H9 (cell line): Measurements from ENCODE around the gene MUCL3. TPM values are rescaled to one million over a fixed set of nuclear protein-coding genes. Genes with fewer than 3 reads are reported as not detected.

Experiments
- DNase-seq: peaks from one replicate; pipeline ENCODE4 v3.0.0-alpha.2; 2017
- H2AFZ ChIP-seq: one replicate; pipeline ENCODE4 v1.6.1; 2013; ENCODE audit warnings: mild to moderate bottlenecking, low read length, control low read depth, moderate library complexity
- H2AK5ac ChIP-seq: 2 replicates; pipeline ENCODE4 v1.6.1; 2013; ENCODE audit warnings: low read length, control low read depth, mixed read lengths; ENCODE audit not compliant: insufficient read length
- H2BK120ac ChIP-seq: one replicate; pipeline ENCODE4 v1.6.1; 2013; ENCODE audit warnings: low read depth, mild to moderate bottlenecking, low read length, control low read depth, inconsistent platforms; ENCODE audit not compliant: poor library complexity, severe bottlenecking
- H2BK12ac ChIP-seq: 2 replicates; pipeline ENCODE4 v1.6.1; 2013; ENCODE audit warnings: low read length, control low read depth, mixed read lengths, low read depth; ENCODE audit not compliant: insufficient read length
- H2BK15ac ChIP-seq: 2 replicates; pipeline ENCODE4 v1.6.1; 2013; ENCODE audit warnings: low read depth, low read length, control low read depth
- H2BK20ac ChIP-seq: one replicate; pipeline ENCODE4 v1.6.1; 2013; ENCODE audit warnings: low read depth, mild to moderate bottlenecking, low read length, control low read depth, inconsistent platforms; ENCODE audit not compliant: poor library complexity, severe bottlenecking
- H2BK5ac ChIP-seq: 2 replicates; pipeline ENCODE4 v1.6.1; 2013; ENCODE audit warnings: low read length, control low read depth, mixed read lengths; ENCODE audit not compliant: insufficient read length
- H3K14ac ChIP-seq: 2 replicates; pipeline ENCODE4 v1.6.1; 2013; ENCODE audit warnings: low read length, control low read depth; ENCODE audit not compliant: insufficient read depth
- H3K18ac ChIP-seq: 2 replicates; pipeline ENCODE4 v1.6.1; 2013; ENCODE audit warnings: low read depth, mild to moderate bottlenecking, mixed read lengths, low read length, control low read depth; ENCODE audit not compliant: insufficient read length
- H3K23ac ChIP-seq: 2 replicates; pipeline ENCODE4 v1.6.1; 2013; ENCODE audit warnings: low read length, control low read depth, mixed read lengths, low read depth; ENCODE audit not compliant: insufficient read length
- H3K23me2 ChIP-seq: 2 replicates; pipeline ENCODE4 v1.6.1; 2013; ENCODE audit warnings: low read depth, mild to moderate bottlenecking, mixed read lengths, low read length, control low read depth; ENCODE audit not compliant: insufficient read length, poor library complexity, severe bottlenecking
- H3K27ac ChIP-seq: 2 replicates; pipeline ENCODE4 v1.5.1; 2013; ENCODE audit warnings: low read length, control low read depth, mixed read lengths, low read depth; ENCODE audit not compliant: insufficient read length
- H3K27me3 ChIP-seq: 2 replicates; pipeline ENCODE4 v1.6.1; 2013; ENCODE audit warnings: low read length, control low read depth, inconsistent platforms; ENCODE audit not compliant: insufficient read depth
- H3K4ac ChIP-seq: 2 replicates; pipeline ENCODE4 v1.6.1; 2013; ENCODE audit warnings: low read depth, mild to moderate bottlenecking, control low read depth, inconsistent platforms, low read length, moderate library complexity
- H3K4me1 ChIP-seq: 2 replicates; pipeline ENCODE4 v1.6.1; 2013; ENCODE audit warnings: low read length, control low read depth, inconsistent platforms; ENCODE audit not compliant: insufficient read depth
- H3K4me2 ChIP-seq: 2 replicates; pipeline ENCODE4 v1.6.1; 2013; ENCODE audit warnings: low read length, control low read depth, mixed read lengths; ENCODE audit not compliant: insufficient read length, insufficient read depth
- H3K56ac ChIP-seq: 2 replicates; pipeline ENCODE4 v1.6.1; 2013; ENCODE audit warnings: low read depth, mild to moderate bottlenecking, mixed read lengths, low read length, control low read depth; ENCODE audit not compliant: insufficient read length
- H3K79me1 ChIP-seq: 2 replicates; pipeline ENCODE4 v1.6.1; 2013; ENCODE audit warnings: low read depth, mild to moderate bottlenecking, moderate library complexity, low read length, control low read depth, inconsistent platforms; ENCODE audit not compliant: insufficient read depth, poor library complexity, severe bottlenecking
- H3K79me2 ChIP-seq: 2 replicates; pipeline ENCODE4 v1.6.1; 2013; ENCODE audit warnings: low read length, control low read depth, inconsistent platforms; ENCODE audit not compliant: insufficient read depth
- H3K9ac ChIP-seq: 2 replicates; pipeline ENCODE4 v1.6.1; 2013; ENCODE audit warnings: low read length, control low read depth, mixed read lengths; ENCODE audit not compliant: insufficient read length; ENCODE audit errors: extremely low read depth
- H3K9me3 ChIP-seq: one replicate; pipeline ENCODE4 v1.6.1; 2013; ENCODE audit warnings: low read depth, low read length, inconsistent platforms; ENCODE audit not compliant: control insufficient read depth
- H3T11ph ChIP-seq: one replicate; pipeline ENCODE4 v1.6.1; 2013; ENCODE audit warnings: mild to moderate bottlenecking, low read length, control low read depth, inconsistent platforms
- H4K20me1 ChIP-seq: one replicate; pipeline ENCODE4 v1.6.1; 2013; ENCODE audit not compliant: control insufficient read depth, insufficient read length, insufficient read depth
- H4K5ac ChIP-seq: 2 replicates; pipeline ENCODE4 v1.6.1; 2013; ENCODE audit warnings: low read depth, mild to moderate bottlenecking, mixed read lengths, low read length, control low read depth; ENCODE audit not compliant: insufficient read length
- H4K8ac ChIP-seq: replicated peaks from 2 replicates; pipeline ENCODE4 v1.6.1; 2013; ENCODE audit warnings: low read length, control low read depth, mixed read lengths, low read depth; ENCODE audit not compliant: insufficient read length
- H4K91ac ChIP-seq: 2 replicates; pipeline ENCODE4 v1.6.1; 2013; ENCODE audit warnings: low read depth, mild to moderate bottlenecking, moderate library complexity, mixed read lengths, low read length, control low read depth; ENCODE audit not compliant: insufficient read length
- H3K27ac Mint-ChIP-seq, 3 experiments: 2 replicates in 2 of 3; 3 replicates in 1 of 3; pipeline ENCODE4 v1.8.0; 2020 to 2021; ENCODE audit warnings: mixed read lengths in 3 of 3, mild to moderate bottlenecking in 1 of 3, moderate library complexity in 1 of 3
- H3K27me3 Mint-ChIP-seq: 2 replicates; pipeline ENCODE4 v1.8.0; 2021; ENCODE audit warnings: low read depth, mild to moderate bottlenecking, moderate library complexity, mixed read lengths
- H3K36me3 Mint-ChIP-seq, 3 experiments: 2 replicates in 2 of 3; 3 replicates in 1 of 3; pipeline ENCODE4 v1.8.0; 2020 to 2021; ENCODE audit warnings: low read depth in 3 of 3, mixed read lengths in 3 of 3; ENCODE audit not compliant: insufficient read depth in 1 of 3
- H3K4me1 Mint-ChIP-seq, 2 experiments: 2 replicates each; pipeline ENCODE4 v1.8.0; 2020; ENCODE audit warnings: mixed read lengths in 2 of 2
- H3K4me3 Mint-ChIP-seq, 2 experiments: 2 replicates in 1 of 2; 3 replicates in 1 of 2; pipeline ENCODE4 v1.8.0; 2020 to 2021; ENCODE audit warnings: mild to moderate bottlenecking in 2 of 2, mixed read lengths in 2 of 2, moderate library complexity in 1 of 2
- H3K9me3 Mint-ChIP-seq, 2 experiments: 2 replicates in 1 of 2; 3 replicates in 1 of 2; pipeline ENCODE4 v1.8.0; 2020; ENCODE audit warnings: mild to moderate bottlenecking in 2 of 2, mixed read lengths in 2 of 2, moderate library complexity in 1 of 2
- WGBS: extraction: QIAGEN DNeasy Blood & Tissue Kit; methylation state at CpG from one replicate; pipeline ENCODE4 v1.1.7; 2013; ENCODE audit warnings: missing lambda C conversion rate, low lambda C conversion rate, mixed read lengths; ENCODE audit not compliant: insufficient read length; ENCODE audit errors: extremely low coverage; 5-methylcytosine and 5-hydroxymethylcytosine counted together
- total RNA-seq: library from RNA; stranded (reverse); gene quantifications from 2 replicates; pipeline ENCODE4 v1.2.1, GENCODE V29; 2021
- TF ChIP-seq, protein P1 (sequence below): fragments of 200-600 bp; sonication (generic); conservative IDR thresholded peaks from 3 replicates; pipeline ENCODE4 v1.8.0; 2021; ENCODE audit warnings: antibody characterized with exemption, mild to moderate bottlenecking

Gene MUCL3
- total RNA-seq, 1 experiment from 2014 or later = 0.15 TPM

DNA sequence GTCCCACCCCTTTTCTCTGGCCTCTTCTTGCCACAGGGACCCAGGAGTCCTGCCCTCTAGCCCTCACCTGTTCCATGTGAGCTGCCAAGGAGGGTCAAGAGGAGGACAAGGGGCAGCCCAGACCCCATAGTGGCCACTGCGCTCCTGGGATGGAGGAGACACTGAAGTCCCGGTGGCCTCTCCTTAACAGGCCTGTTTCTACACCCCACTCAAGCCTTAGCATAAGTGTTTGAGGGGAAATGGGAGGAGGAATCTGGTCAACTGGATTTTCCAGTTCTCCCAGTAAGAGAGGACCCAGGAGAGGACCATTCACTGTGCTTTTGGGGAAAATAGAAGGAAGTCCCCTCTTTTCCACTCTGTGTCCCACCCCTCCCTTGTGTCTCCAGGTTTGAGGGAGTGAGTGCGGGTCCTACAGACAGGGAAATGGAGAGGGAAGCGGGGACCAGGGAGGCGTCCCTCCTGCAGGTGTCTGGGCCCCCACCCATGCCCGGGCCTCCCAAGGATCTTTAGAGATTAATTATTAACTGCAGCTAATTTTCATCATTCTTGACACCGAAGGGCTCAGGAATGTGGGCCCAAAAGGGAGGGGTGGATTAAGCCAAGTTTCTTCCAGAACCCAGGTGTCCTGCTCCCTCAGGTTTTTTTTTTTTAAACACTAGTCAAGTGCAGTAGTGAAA lies 8.7 kb upstream of the MUCL3 start, which contains the start of gene SFTA2:
Gene SFTA2 (minus strand): TSS at position 202 of the 677 bp plus-strand sequence. CDS start 74 bp downstream, at position 128.
- no peaks in the 10 kb centered on the region for H3K79me2 ChIP-seq
- H3T11ph ChIP-seq = no peak within 1 kb of the TSS
- Mint-ChIP-seq H3K9me3 (peaks cover 13 to 14% of the 10 kb centered on the region in 2 experiments; a peak in 4 of 5 replicates), H3K27ac (peak within 1 kb of the TSS in 2 of 3 experiments; percentile 39 to 52; a peak in 2 of 7 replicates), H3K4me1 (peaks cover 7 to 19% of the 10 kb centered on the region in 2 experiments), H3K36me3 (peaks cover 17 to 21% (median 21%) of the 10 kb centered on the region in 3 experiments; a peak in 6 of 7 replicates), H3K4me3 (no peak within 1 kb of the TSS), H3K27me3 (peaks cover 2% of the 10 kb centered on the region; the same call in 1 of the 2 replicates)
- H2BK5ac ChIP-seq = no peak within 1 kb of the TSS
- H3K27ac ChIP-seq = no peak within 1 kb of the TSS
- H3K23ac ChIP-seq = no peak within 1 kb of the TSS
- no peak within 1 kb of the TSS for H2BK120ac ChIP-seq
- H3K18ac ChIP-seq = peak within 1 kb of the TSS; percentile 27
- H3K27me3 ChIP-seq = no peaks in the 10 kb centered on the region; the same call in 1 of the 2 replicates
- H3K4me1 ChIP-seq = peaks cover 2% of the 10 kb centered on the region; the same call in 1 of the 2 replicates
- H3K23me2 ChIP-seq = no peaks in the 10 kb centered on the region
- H2BK12ac ChIP-seq = no peak within 1 kb of the TSS
- whole genome bisulfite sequencing = no CpG with 5 or more reads among the region's 7 CpGs
- no peak within 1 kb of the TSS for H2BK20ac ChIP-seq
- H4K20me1 ChIP-seq = no peaks in the 10 kb centered on the region
- no peak within 1 kb of the TSS for H2AFZ ChIP-seq
- no peak within 1 kb of the TSS for H4K8ac ChIP-seq
- no peaks in the 10 kb centered on the region for H3K9me3 ChIP-seq
- H4K5ac ChIP-seq = no peak within 1 kb of the TSS
- H4K91ac ChIP-seq = no peak within 1 kb of the TSS
- H3K9ac ChIP-seq = no peak within 1 kb of the TSS
- no peak within 1 kb of the TSS for H3K14ac ChIP-seq
- DNase-seq = no peak
- H3K4ac ChIP-seq = no peak within 1 kb of the TSS
- no peak within 1 kb of the TSS for H3K4me2 ChIP-seq
- no peak within 1 kb of the TSS for H3K56ac ChIP-seq
- no peaks in the 10 kb centered on the region for H3K79me1 ChIP-seq
- TF ChIP-seq, protein P1, sequence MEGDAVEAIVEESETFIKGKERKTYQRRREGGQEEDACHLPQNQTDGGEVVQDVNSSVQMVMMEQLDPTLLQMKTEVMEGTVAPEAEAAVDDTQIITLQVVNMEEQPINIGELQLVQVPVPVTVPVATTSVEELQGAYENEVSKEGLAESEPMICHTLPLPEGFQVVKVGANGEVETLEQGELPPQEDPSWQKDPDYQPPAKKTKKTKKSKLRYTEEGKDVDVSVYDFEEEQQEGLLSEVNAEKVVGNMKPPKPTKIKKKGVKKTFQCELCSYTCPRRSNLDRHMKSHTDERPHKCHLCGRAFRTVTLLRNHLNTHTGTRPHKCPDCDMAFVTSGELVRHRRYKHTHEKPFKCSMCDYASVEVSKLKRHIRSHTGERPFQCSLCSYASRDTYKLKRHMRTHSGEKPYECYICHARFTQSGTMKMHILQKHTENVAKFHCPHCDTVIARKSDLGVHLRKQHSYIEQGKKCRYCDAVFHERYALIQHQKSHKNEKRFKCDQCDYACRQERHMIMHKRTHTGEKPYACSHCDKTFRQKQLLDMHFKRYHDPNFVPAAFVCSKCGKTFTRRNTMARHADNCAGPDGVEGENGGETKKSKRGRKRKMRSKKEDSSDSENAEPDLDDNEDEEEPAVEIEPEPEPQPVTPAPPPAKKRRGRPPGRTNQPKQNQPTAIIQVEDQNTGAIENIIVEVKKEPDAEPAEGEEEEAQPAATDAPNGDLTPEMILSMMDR = no peak
- no peak within 1 kb of the TSS for H2AK5ac ChIP-seq
- no peak within 1 kb of the TSS for H2BK15ac ChIP-seq
